K562 (cell line): Measurements from ENCODE around the gene PIK3CG. TPM values are rescaled to one million over a fixed set of nuclear protein-coding genes. Genes with fewer than 3 reads are reported as not detected.

Experiments used
- CTBP1 ChIP-seq: fragments of 450-650 bp; IDR thresholded peaks from 2 replicates; pipeline ENCODE4 v1.6.1; 2016; ENCODE audit warnings: borderline replicate concordance
- CXXC5 ChIP-seq: fragments of 250-450 bp; sonication (Bioruptor Pico); IDR thresholded peaks from 2 replicates; pipeline ENCODE4 v1.8.0; 2022; ENCODE audit warnings: inconsistent platforms, mild to moderate bottlenecking, moderate library complexity
- ELF2 ChIP-seq: fragments of 250-450 bp; sonication (Bioruptor Pico); IDR thresholded peaks from 2 replicates; pipeline ENCODE4 v1.5.0; 2021; ENCODE audit warnings: mild to moderate bottlenecking
- ESRRA ChIP-seq: fragments of 450-650 bp; IDR thresholded peaks from 2 replicates; pipeline ENCODE4 v1.6.1; 2014; ENCODE audit warnings: low read depth, mild to moderate bottlenecking, moderate library complexity, borderline replicate concordance
- FOS ChIP-seq: IDR thresholded peaks from 3 replicates; pipeline ENCODE4 v1.6.1; 2011; ENCODE audit not compliant: insufficient read length; ENCODE audit errors: extremely low read depth
- FOXK2 ChIP-seq, 2 experiments: fragments of 450-650 bp; IDR thresholded peaks in 1 of 2; conservative IDR thresholded peaks in 1 of 2; 2 replicates each; pipeline ENCODE4 v1.6.1; 2016; ENCODE audit warnings: low read depth in 2 of 2, mild to moderate bottlenecking in 1 of 2
- MCM2 ChIP-seq: fragments of 450-650 bp; IDR thresholded peaks from 2 replicates; pipeline ENCODE4 v1.6.1; 2017; ENCODE audit warnings: low read depth, mild to moderate bottlenecking
- MCM3 ChIP-seq: fragments of 450-650 bp; IDR thresholded peaks from 2 replicates; pipeline ENCODE4 v1.6.1; 2016
- MIER1 ChIP-seq: fragments of 450-650 bp; IDR thresholded peaks from 2 replicates; pipeline ENCODE4 v1.6.1; 2016; ENCODE audit warnings: antibody characterized with exemption, mild to moderate bottlenecking, low read depth
- MYC ChIP-seq, 2 experiments: fragments of 250-450 bp in 1 of 2; sonication (Bioruptor Pico) in 1 of 2; IDR thresholded peaks; 2 replicates each; pipeline versions ENCODE4 v1.5.1 to v1.6.1; 2012 to 2021; ENCODE audit warnings: low read depth in 2 of 2, borderline replicate concordance in 1 of 2, improper control_type of control experiment in 1 of 2, low read length in 1 of 2, mild to moderate bottlenecking in 1 of 2, moderate library complexity in 1 of 2
- NR2C2 ChIP-seq, 2 experiments: fragments of 200-800 bp in 1 of 2; sonication (Bioruptor generic) in 1 of 2; sonication (generic) in 1 of 2; formaldehyde crosslinking in 1 of 2; IDR thresholded peaks; 2 replicates each; pipeline versions ENCODE4 v1.6.1 to v1.8.0; 2016 to 2022; ENCODE audit warnings: mild to moderate bottlenecking in 1 of 2, missing compliant biosample characterization in 1 of 2, missing genetic modification characterization in 1 of 2, missing genetic modification reagents in 1 of 2
- RBM14 ChIP-seq: fragments of 200-400 bp; formaldehyde crosslinking; IDR thresholded peaks from 2 replicates; pipeline ENCODE4 v1.6.1; 2018; ENCODE audit warnings: low read depth, mild to moderate bottlenecking, low read length, moderate library complexity, borderline replicate concordance; ENCODE audit not compliant: insufficient read depth
- SIN3B ChIP-seq: fragments of 450-650 bp; IDR thresholded peaks from 2 replicates; pipeline ENCODE4 v1.6.1; 2017; ENCODE audit warnings: low read depth, mild to moderate bottlenecking, moderate library complexity
- SRF ChIP-seq, 2 experiments: fragments of 250-450, 450-650 bp in 1 of 2; sonication (Bioruptor Pico) in 1 of 2; sonication (generic) in 1 of 2; formaldehyde crosslinking; IDR thresholded peaks; 2 replicates each; pipeline versions ENCODE4 v1.5.0 to v1.5.1; 2020 to 2022; ENCODE audit warnings: mild to moderate bottlenecking in 1 of 2, missing genetic modification reagents in 1 of 2
- TAF15 ChIP-seq: fragments of 200-400 bp; formaldehyde crosslinking; IDR thresholded peaks from 2 replicates; pipeline ENCODE4 v1.6.1; 2017; ENCODE audit warnings: mild to moderate bottlenecking, low read depth, low read length, moderate library complexity
- TGIF2 ChIP-seq: sonication (generic); formaldehyde crosslinking; IDR thresholded peaks from 2 replicates; pipeline ENCODE4 v1.8.1; 2022; ENCODE audit warnings: mild to moderate bottlenecking, missing genetic modification reagents, moderate library complexity
- ZNF586 ChIP-seq: fragments of 450-650 bp; formaldehyde crosslinking; conservative IDR thresholded peaks from 2 replicates; pipeline ENCODE4 v1.4.0; 2020; ENCODE audit warnings: mild to moderate bottlenecking, moderate library complexity
- ZNF668 ChIP-seq: fragments of 250-450 bp; sonication (Bioruptor Pico); IDR thresholded peaks from 2 replicates; pipeline ENCODE4 v1.8.0; 2022; ENCODE audit warnings: mild to moderate bottlenecking, inconsistent platforms
- ZNF696 ChIP-seq: fragments of 250-450 bp; sonication (Bioruptor Pico); conservative IDR thresholded peaks from 2 replicates; pipeline ENCODE4 v1.4.0; 2020; ENCODE audit warnings: mild to moderate bottlenecking, moderate library complexity
- ZNF780A ChIP-seq: fragments of 250-450 bp; sonication (Bioruptor Pico); IDR thresholded peaks from 2 replicates; pipeline ENCODE4 v1.5.0; 2021; ENCODE audit warnings: mild to moderate bottlenecking
- polyA plus RNA-seq, 8 experiments: library from polyadenylated mRNA; depleted of rRNA in 4 of 8; stranded (reverse) in 5 of 8; unstranded in 3 of 8; fragments of >200 nt; fragmentation: Nextera tagmentation in 2 of 8; fragmentation: Illumina TruSeq in 1 of 8; extraction: Ambion mirVana in 2 of 8; extraction: Trizol in 1 of 8; gene quantifications; 2 replicates each; pipeline versions ENCODE4 v1.2.1 to v1.2.3, GENCODE V29; 2011 to 2014; ENCODE audit warnings: inconsistent platforms in 1 of 8, missing spikeins in 1 of 8
- total RNA-seq, 7 experiments: library from RNA; depleted of rRNA in 6 of 7; stranded (reverse); fragments of >200 nt in 6 of 7; fragmentation: Illumina TruSeq in 2 of 7; extraction: Trizol in 2 of 7; gene quantifications; 2 replicates each; pipeline versions ENCODE4 v1.2.1 to v1.2.3, GENCODE V29; 2011 to 2021; ENCODE audit warnings: low replicate concordance in 1 of 7
- TF ChIP-seq, protein P1 (sequence below): sonication (generic); formaldehyde crosslinking; IDR thresholded peaks from 2 replicates; pipeline ENCODE4 v1.4.0; 2020; ENCODE audit warnings: mild to moderate bottlenecking, missing genetic modification reagents
- TF ChIP-seq, protein P2 (sequence below): fragments of 250-450 bp; sonication (Bioruptor Pico); IDR thresholded peaks from 2 replicates; pipeline ENCODE4 v1.5.0; 2021
- TF ChIP-seq, protein P3 (sequence below): IDR thresholded peaks from 3 replicates; pipeline ENCODE4 v1.6.1; 2011; ENCODE audit warnings: borderline replicate concordance, mild to moderate bottlenecking, moderate library complexity; ENCODE audit not compliant: insufficient read length; ENCODE audit errors: extremely low read depth

Gene PIK3CG
- total and polyA plus RNA-seq, 9 of the 15 experiments (the other 6 are each of a cell fraction or from before 2014, with no cell fraction given) = 5.3 to 42.5 (median 29.0) TPM

GRCh38 chr7:106817098-106817497, 48.0 kb upstream of the PIK3CG start (continued):
- TF ChIP-seq RBM14 (no peak), CTBP1 (no peak), FOS (no peak), ZNF696 (no peak), ESRRA (no peak), FOXK2 (conservative IDR thresholded peaks at IDR 0.05 in 1 of 2, IDR thresholded peaks at IDR 0.05 in 1 of 2; ENCODE audit: low read depth in 2 of 2) (no peak), TAF15 (no peak), MCM2 (no peak), MYC (IDR thresholded peaks at IDR 0.05; ENCODE audit: low read depth, low read length) (peak; percentile 23; the same call in 1 of the 2 replicates), MYC (CRISPR knock-in tag; IDR thresholded peaks at IDR 0.05; ENCODE audit: borderline replicate concordance, low read depth) (no peak), SIN3B (no peak), ELF2 (CRISPR knock-in tag) (no peak), ZNF780A (no peak), NR2C2 (CRISPR knock-in tag; IDR thresholded peaks at IDR 0.05) (no peak), NR2C2 (tag; IDR thresholded peaks at IDR 0.05) (peak; percentile 47), ZNF668 (CRISPR knock-in tag) (no peak), CXXC5 (CRISPR knock-in tag) (0 out of 2 replicates have a peak, but pooled peaks have one; percentile 10), MCM3 (no peak), SRF (CRISPR knock-in tag; IDR thresholded peaks at IDR 0.05) (no peak), MIER1 (no peak), TGIF2 (CRISPR knock-in tag) (no peak), ZNF586 (CRISPR knock-in tag) (no peak)
- TF ChIP-seq, protein P1, sequence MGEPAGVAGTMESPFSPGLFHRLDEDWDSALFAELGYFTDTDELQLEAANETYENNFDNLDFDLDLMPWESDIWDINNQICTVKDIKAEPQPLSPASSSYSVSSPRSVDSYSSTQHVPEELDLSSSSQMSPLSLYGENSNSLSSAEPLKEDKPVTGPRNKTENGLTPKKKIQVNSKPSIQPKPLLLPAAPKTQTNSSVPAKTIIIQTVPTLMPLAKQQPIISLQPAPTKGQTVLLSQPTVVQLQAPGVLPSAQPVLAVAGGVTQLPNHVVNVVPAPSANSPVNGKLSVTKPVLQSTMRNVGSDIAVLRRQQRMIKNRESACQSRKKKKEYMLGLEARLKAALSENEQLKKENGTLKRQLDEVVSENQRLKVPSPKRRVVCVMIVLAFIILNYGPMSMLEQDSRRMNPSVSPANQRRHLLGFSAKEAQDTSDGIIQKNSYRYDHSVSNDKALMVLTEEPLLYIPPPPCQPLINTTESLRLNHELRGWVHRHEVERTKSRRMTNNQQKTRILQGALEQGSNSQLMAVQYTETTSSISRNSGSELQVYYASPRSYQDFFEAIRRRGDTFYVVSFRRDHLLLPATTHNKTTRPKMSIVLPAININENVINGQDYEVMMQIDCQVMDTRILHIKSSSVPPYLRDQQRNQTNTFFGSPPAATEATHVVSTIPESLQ (CRISPR knock-in tag) = no peak
- TF ChIP-seq, protein P2, sequence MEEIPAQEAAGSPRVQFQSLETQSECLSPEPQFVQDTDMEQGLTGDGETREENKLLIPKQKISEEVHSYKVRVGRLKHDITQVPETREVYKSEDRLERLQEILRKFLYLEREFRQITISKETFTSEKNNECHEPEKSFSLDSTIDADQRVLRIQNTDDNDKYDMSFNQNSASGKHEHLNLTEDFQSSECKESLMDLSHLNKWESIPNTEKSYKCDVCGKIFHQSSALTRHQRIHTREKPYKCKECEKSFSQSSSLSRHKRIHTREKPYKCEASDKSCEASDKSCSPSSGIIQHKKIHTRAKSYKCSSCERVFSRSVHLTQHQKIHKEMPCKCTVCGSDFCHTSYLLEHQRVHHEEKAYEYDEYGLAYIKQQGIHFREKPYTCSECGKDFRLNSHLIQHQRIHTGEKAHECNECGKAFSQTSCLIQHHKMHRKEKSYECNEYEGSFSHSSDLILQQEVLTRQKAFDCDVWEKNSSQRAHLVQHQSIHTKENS (CRISPR knock-in tag) = no peak
- TF ChIP-seq, protein P3, sequence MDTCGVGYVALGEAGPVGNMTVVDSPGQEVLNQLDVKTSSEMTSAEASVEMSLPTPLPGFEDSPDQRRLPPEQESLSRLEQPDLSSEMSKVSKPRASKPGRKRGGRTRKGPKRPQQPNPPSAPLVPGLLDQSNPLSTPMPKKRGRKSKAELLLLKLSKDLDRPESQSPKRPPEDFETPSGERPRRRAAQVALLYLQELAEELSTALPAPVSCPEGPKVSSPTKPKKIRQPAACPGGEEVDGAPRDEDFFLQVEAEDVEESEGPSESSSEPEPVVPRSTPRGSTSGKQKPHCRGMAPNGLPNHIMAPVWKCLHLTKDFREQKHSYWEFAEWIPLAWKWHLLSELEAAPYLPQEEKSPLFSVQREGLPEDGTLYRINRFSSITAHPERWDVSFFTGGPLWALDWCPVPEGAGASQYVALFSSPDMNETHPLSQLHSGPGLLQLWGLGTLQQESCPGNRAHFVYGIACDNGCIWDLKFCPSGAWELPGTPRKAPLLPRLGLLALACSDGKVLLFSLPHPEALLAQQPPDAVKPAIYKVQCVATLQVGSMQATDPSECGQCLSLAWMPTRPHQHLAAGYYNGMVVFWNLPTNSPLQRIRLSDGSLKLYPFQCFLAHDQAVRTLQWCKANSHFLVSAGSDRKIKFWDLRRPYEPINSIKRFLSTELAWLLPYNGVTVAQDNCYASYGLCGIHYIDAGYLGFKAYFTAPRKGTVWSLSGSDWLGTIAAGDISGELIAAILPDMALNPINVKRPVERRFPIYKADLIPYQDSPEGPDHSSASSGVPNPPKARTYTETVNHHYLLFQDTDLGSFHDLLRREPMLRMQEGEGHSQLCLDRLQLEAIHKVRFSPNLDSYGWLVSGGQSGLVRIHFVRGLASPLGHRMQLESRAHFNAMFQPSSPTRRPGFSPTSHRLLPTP = no peak
